Measurements from ENCODE around the gene ESF1. TPM values are rescaled to one million over a fixed set of nuclear protein-coding genes. Genes with fewer than 3 reads are reported as not detected.

Gene ESF1
- total and polyA plus RNA-seq, 8 donors = 11.3 to 32.4 (median 26.0) TPM

- no peak overlapping the region for H3K4me3 ChIP-seq
- no peaks in the 10 kb centered on the region for H3K9me3 ChIP-seq
- ATAC-seq (no peak), DNase-seq (no peak)
- no peaks in the 10 kb centered on the region for H3K4me1 ChIP-seq
- no peak for TF ChIP-seq CTCF (IDR thresholded peaks at IDR 0.05)
- H3K36me3 ChIP-seq = peaks cover 0 to 65% of the 10 kb centered on the region in 2 donors
- no peak overlapping the region for H3K27ac ChIP-seq
- intact Hi-C loops (cut with DNase I) = loop anchor here in 1 of 2 donors (10.0 kb wide), 1 partner anchor 651 kb away; no protein-coding TSS in a partner anchor
- H3K27me3 ChIP-seq = no peaks in the 10 kb centered on the region
Measured at GRCh38 chr20:13775867-13776266, 8.9 kb downstream of the ESF1 start.

GRCh38 chr20:13772529-13772928 is 12.2 kb downstream of the ESF1 start:
- H3K27me3 ChIP-seq = no peaks in the 10 kb centered on the region
- H3K9me3 ChIP-seq = no peaks in the 10 kb centered on the region
- ATAC-seq (no peak), DNase-seq (no peak)
- H3K36me3 ChIP-seq = peaks cover 0 to 82% of the 10 kb centered on the region in 2 donors
- no peak overlapping the region for H3K4me3 ChIP-seq
- no peak for TF ChIP-seq CTCF (IDR thresholded peaks at IDR 0.05)
- no peak overlapping the region for H3K27ac ChIP-seq
- H3K4me1 ChIP-seq = no peaks in the 10 kb centered on the region
- intact Hi-C loops (cut with DNase I) = loop anchor here in 1 of 2 donors (10.0 kb wide), 1 partner anchor 648 kb away; no protein-coding TSS in a partner anchor

GRCh38 chr20:13771853-13772453 is 12.8 kb downstream of the ESF1 start:
- peak; percentile 20 to 42 for TF ChIP-seq CTCF (IDR thresholded peaks at IDR 0.05)
- intact Hi-C loops (cut with DNase I) = loop anchor here in 1 of 2 donors (10.0 kb wide), 1 partner anchor 647 kb away; no protein-coding TSS in a partner anchor
- no peak overlapping the region for H3K4me3 ChIP-seq
- no peaks in the 10 kb centered on the region for H3K27me3 ChIP-seq
- H3K9me3 ChIP-seq = no peaks in the 10 kb centered on the region
- no peak overlapping the region for H3K27ac ChIP-seq
- no peaks in the 10 kb centered on the region for H3K4me1 ChIP-seq
- ATAC-seq = no peak
- peaks cover 0 to 82% of the 10 kb centered on the region in 2 donors for H3K36me3 ChIP-seq
- no peak for DNase-seq

GRCh38 chr20:13770141-13770540 is 14.6 kb downstream of the ESF1 start:
- ATAC-seq = no peak
- peaks cover 0 to 83% of the 10 kb centered on the region in 2 donors for H3K36me3 ChIP-seq
- intact Hi-C loops (cut with DNase I) = loop anchor here in 1 of 2 donors (10.0 kb wide), 1 partner anchor 645 kb away; no protein-coding TSS in a partner anchor

More at GRCh38 chr20:13770141-13770540, 14.6 kb downstream of the ESF1 start:
- DNase-seq = no peak
- Histone ChIP-seq H3K4me3 (no peak overlapping the region), H3K27me3 (no peaks in the 10 kb centered on the region), H3K27ac (no peak overlapping the region), H3K9me3 (peaks cover 0 to 5% of the 10 kb centered on the region in 2 donors), H3K4me1 (no peaks in the 10 kb centered on the region)
- TF ChIP-seq CTCF (IDR thresholded peaks at IDR 0.05) = no peak
